Left lung (tissue), 10 donors: Measurements from ENCODE around the gene PLXNA1. TPM values are rescaled to one million over a fixed set of nuclear protein-coding genes. Genes with fewer than 3 reads are reported as not detected.

ENCODE experiments used
- ATAC-seq: fragments of 200-7000 bp; cut with Tn5 transposase; one replicate; pipeline ENCODE4 v1.9.1; 2020; ENCODE audit warnings: moderate library complexity
- DNase-seq, 4 donors: peaks; one replicate each; pipeline ENCODE4 v3.0.0-alpha.2; 2013 to 2020
- H3K27ac ChIP-seq, 2 donors: fragments of 200-600 bp; sonication (generic) in 1 of 2; one replicate each; pipeline versions ENCODE4 v1.5.0 to v1.8.0; 2020 to 2021
- H3K27me3 ChIP-seq, 2 donors: fragments of 200-600 bp; sonication (generic) in 1 of 2; one replicate each; pipeline versions ENCODE4 v1.5.0 to v1.8.0; 2020 to 2021
- H3K36me3 ChIP-seq, 2 donors: fragments of 200-600 bp; sonication (generic) in 1 of 2; one replicate each; pipeline versions ENCODE4 v1.5.0 to v1.8.0; 2020 to 2021
- H3K4me1 ChIP-seq, 2 donors: fragments of 200-600 bp; one replicate each; pipeline ENCODE4 v1.8.0; 2021
- H3K4me3 ChIP-seq, 2 donors: fragments of 200-600 bp; sonication (generic) in 1 of 2; one replicate each; pipeline versions ENCODE4 v1.5.0 to v1.8.0; 2020 to 2021; ENCODE audit warnings: mild to moderate bottlenecking in 1 of 2
- H3K9me3 ChIP-seq, 2 donors: fragments of 200-600 bp; sonication (generic) in 1 of 2; one replicate each; pipeline versions ENCODE4 v1.5.0 to v1.8.0; 2020 to 2021
- intact Hi-C, 2 donors: fragments of 100-400 bp; cut with DNase I; formaldehyde crosslinking; loops; one replicate each; pipeline versions ENCODE4 v1.11.2 to v1.14.2; 2022
- polyA plus RNA-seq, 6 donors: library from polyadenylated mRNA; unstranded; fragments of 120-200 nt; gene quantifications; one replicate each; pipeline ENCODE4 v1.2.1, GENCODE V29; 2013; ENCODE audit not compliant: insufficient read length in 6 of 6
- total RNA-seq, 2 donors: library from RNA; stranded (reverse); fragmentation: NEBNext Ultra II Directional; extraction: Animal tissue kit (Norgen Biotek cat#: 25700); gene quantifications; one replicate each; pipeline ENCODE4 v1.2.1, GENCODE V29; 2021
- TF ChIP-seq, protein P1 (sequence below), 2 donors: fragments of 200-600 bp; sonication (generic) in 1 of 2; IDR thresholded peaks; one replicate each; pipeline versions ENCODE4 v1.5.0 to v1.8.0; 2021; ENCODE audit warnings: antibody characterized with exemption in 2 of 2
- donor health status: DM: no; HTN: yes; CAD: no.
- donor health status: DM: no; HTN: no; CAD: no.

The PLXNA1 gene
- total and polyA plus RNA-seq, 8 donors, result 27.2 to 64.6 (median 32.0) TPM

DNA sequence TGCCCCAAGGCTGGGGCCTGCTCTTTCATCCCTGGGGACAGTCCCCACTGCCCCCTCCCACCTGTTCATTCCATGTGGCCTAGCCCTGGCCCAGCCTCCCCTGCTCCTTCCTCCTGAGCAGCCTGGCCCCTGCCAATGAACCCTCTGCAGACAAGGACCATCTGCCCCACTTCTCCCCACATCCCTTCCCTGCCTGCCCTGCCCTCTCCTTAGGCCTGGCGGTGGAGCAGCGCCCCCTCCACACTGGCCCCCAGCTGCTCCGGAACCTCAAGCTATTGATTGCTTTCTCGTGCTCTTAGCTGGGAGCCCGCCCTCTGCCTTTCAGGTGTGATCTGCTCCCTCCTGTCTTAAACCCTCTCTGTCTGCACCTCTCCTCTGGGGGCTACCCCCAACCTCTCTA lies 8.0 kb downstream of the PLXNA1 start:
- TF ChIP-seq, protein P1, sequence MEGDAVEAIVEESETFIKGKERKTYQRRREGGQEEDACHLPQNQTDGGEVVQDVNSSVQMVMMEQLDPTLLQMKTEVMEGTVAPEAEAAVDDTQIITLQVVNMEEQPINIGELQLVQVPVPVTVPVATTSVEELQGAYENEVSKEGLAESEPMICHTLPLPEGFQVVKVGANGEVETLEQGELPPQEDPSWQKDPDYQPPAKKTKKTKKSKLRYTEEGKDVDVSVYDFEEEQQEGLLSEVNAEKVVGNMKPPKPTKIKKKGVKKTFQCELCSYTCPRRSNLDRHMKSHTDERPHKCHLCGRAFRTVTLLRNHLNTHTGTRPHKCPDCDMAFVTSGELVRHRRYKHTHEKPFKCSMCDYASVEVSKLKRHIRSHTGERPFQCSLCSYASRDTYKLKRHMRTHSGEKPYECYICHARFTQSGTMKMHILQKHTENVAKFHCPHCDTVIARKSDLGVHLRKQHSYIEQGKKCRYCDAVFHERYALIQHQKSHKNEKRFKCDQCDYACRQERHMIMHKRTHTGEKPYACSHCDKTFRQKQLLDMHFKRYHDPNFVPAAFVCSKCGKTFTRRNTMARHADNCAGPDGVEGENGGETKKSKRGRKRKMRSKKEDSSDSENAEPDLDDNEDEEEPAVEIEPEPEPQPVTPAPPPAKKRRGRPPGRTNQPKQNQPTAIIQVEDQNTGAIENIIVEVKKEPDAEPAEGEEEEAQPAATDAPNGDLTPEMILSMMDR (IDR thresholded peaks at IDR 0.05), result no peak
- Histone ChIP-seq H3K36me3 (peaks cover 0 to 39% of the 10 kb centered on the region in 2 donors), H3K9me3 (no peaks in the 10 kb centered on the region), H3K4me3 (no peak overlapping the region), H3K4me1 (peaks cover 9 to 12% of the 10 kb centered on the region in 2 donors), H3K27me3 (no peaks in the 10 kb centered on the region), H3K27ac (no peak overlapping the region)
- intact Hi-C loops, result no loop called here
- peak in 1 of 4 donors; percentile 54 for DNase-seq
- no peak for ATAC-seq

DNA sequence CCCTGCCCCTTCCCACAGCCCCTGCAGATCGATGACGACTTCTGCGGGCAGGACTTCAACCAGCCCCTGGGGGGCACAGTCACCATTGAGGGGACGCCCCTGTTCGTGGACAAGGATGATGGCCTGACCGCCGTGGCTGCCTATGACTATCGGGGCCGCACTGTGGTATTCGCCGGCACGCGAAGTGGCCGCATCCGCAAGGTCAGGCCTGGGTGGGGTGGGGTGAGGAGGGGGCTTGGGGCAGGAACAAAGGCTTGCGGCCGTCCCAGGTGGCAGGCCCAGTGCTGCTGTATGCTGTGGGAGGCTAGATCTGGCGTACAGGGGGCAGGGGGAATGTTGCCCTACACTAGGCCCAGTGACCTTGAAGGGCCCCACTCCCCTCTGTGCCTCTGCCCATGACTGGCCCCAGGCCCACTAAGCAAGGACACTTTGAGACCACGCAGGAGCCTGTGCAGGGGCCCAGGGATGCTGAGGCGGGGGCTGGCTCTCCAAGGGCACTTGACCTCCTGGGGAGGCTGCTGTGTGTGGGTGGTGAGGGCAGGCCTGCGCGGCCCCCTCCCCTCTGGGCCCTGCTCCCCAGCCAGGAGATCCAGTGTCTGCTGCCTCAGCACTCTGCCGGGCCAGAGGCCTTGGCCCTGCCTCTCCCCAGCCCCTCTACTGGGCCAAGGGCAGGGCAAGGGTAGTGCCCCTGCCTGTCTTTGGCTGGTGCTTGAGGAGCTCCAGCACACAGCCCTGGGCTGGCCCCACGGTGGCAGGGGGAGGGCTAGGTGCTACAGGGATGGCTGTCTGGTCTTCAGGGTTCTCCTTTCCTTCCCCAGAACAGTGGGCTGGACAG lies 8.7 kb downstream of the PLXNA1 start:
- DNase-seq (peak in 1 of 4 donors; percentile 72), ATAC-seq (no peak)
- no peaks in the 10 kb centered on the region for H3K27me3 ChIP-seq
- H3K4me3 ChIP-seq, result no peak overlapping the region
- no peak overlapping the region for H3K27ac ChIP-seq
- TF ChIP-seq, protein P1 (IDR thresholded peaks at IDR 0.05), result no peak
- H3K36me3 ChIP-seq, result peaks cover 0 to 39% of the 10 kb centered on the region in 2 donors
- H3K9me3 ChIP-seq, result no peaks in the 10 kb centered on the region
- intact Hi-C loops, result no loop called here
- peaks cover 9 to 10% of the 10 kb centered on the region in 2 donors for H3K4me1 ChIP-seq

DNA sequence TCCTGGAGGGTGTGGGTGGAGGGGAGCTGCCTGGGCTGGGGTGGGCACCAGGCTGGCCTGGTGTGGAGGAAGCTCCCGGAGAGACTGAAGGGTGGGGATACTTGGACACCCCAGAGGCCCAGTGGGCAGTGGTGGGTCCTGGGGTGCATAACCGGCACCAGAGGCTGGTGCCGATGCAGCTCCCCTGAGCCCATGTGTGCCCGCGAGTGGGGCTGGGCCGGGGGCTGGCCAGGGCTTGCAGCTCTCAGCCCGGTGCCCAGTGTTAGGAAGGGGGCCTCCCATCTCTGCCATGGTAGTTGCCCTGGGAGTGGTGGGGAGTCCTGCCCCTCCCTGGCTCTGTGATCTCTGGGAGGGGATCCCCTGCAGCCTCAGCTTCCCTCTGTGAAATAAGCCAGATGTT lies 9.3 kb downstream of the PLXNA1 start:
- TF ChIP-seq, protein P1 (IDR thresholded peaks at IDR 0.05), result no peak
- H3K4me3 ChIP-seq, result no peak overlapping the region
- peaks cover 9 to 12% of the 10 kb centered on the region in 2 donors for H3K4me1 ChIP-seq
- DNase-seq, result peak in 1 of 4 donors; percentile 75
- intact Hi-C loops, result no loop called here
- no peak overlapping the region for H3K27ac ChIP-seq
- H3K27me3 ChIP-seq, result no peaks in the 10 kb centered on the region
- H3K36me3 ChIP-seq, result peaks cover 0 to 39% of the 10 kb centered on the region in 2 donors
- no peaks in the 10 kb centered on the region for H3K9me3 ChIP-seq
- ATAC-seq, result no peak

DNA sequence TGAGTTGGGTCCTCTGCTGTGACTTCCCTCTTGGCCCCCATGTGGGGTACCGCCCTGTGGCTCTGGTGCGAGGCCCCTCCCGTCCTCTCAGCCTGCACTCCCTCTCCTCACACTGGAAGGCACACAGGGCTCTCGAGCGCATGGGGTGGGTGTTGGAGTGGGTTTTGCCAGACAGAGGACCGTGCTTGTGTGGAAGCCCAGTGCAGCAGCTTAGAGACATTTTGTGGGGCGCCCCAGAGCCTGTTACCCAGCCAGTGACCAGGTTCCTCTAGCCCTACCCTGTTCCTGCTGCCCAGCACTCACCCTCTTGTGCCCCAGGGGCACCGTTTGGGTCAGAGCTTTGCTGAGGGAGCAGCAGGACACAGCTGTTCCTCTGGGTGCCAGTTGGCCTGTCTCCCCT lies 9.9 kb downstream of the PLXNA1 start:
- intact Hi-C loops, result no loop called here
- TF ChIP-seq, protein P1 (IDR thresholded peaks at IDR 0.05), result no peak
- Histone ChIP-seq H3K4me3 (no peak overlapping the region), H3K9me3 (no peaks in the 10 kb centered on the region), H3K27me3 (no peaks in the 10 kb centered on the region), H3K27ac (no peak overlapping the region), H3K4me1 (peaks cover 9 to 12% of the 10 kb centered on the region in 2 donors), H3K36me3 (peaks cover 0 to 39% of the 10 kb centered on the region in 2 donors)
- ATAC-seq (no peak), DNase-seq (no peak)

DNA sequence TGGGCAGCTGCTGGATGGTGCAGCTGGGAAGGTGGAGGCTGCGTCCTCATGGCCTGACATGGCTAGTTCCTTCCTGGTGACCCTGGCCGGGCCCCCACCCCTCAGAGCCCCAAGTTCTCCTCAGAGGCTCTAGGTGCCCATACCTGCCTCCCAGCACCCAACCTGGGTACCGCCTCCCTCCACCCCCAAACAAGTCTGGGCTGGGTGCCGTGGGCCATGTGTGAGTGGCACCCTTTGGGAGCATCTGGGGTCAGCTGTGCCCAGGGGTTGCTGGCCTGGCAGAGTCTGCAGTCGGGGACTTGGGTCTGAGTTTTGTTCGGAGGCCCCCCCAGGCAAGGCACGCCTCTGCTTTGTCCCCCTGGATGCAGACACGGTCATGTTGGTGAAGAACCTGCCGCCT lies 10.5 kb downstream of the PLXNA1 start:
- DNase-seq (no peak), ATAC-seq (no peak)
- Histone ChIP-seq H3K4me1 (peaks cover 9 to 12% of the 10 kb centered on the region in 2 donors), H3K9me3 (no peaks in the 10 kb centered on the region), H3K36me3 (peaks cover 0 to 36% of the 10 kb centered on the region in 2 donors), H3K4me3 (no peak overlapping the region), H3K27me3 (no peaks in the 10 kb centered on the region), H3K27ac (no peak overlapping the region)
- intact Hi-C loops, result no loop called here
- TF ChIP-seq, protein P1 (IDR thresholded peaks at IDR 0.05), result no peak
